Mammary epithelial cell (primary cell): ENCODE data around the gene MBNL2.

Source experiments
- CTCF ChIP-seq, 2 donors: IDR thresholded peaks in 1 of 2; conservative IDR thresholded peaks in 1 of 2; 2 replicates each; pipeline ENCODE4 v1.5.1; 2011 to 2012; ENCODE audit warnings: inconsistent platforms in 2 of 2, low read length in 2 of 2, mild to moderate bottlenecking in 2 of 2, control low read depth in 1 of 2, low read depth in 1 of 2; ENCODE audit not compliant: insufficient read depth in 1 of 2; ENCODE audit errors: extremely low read depth in 1 of 2
- EZH2 ChIP-seq: IDR thresholded peaks from 2 replicates; pipeline ENCODE4 v1.6.1; 2012; ENCODE audit warnings: low read length, inconsistent platforms, borderline replicate concordance

- TF ChIP-seq EZH2 (no peak), CTCF (conservative IDR thresholded peaks at IDR 0.05 in 1 of 2, IDR thresholded peaks at IDR 0.05 in 1 of 2; ENCODE audit: extremely low read depth in 1 of 2, insufficient read depth in 1 of 2, low read depth in 1 of 2, low read length in 2 of 2) (no peak)
Measured at GRCh38 chr13:97311956-97312355, 89.8 kb downstream of the MBNL2 start.
